NCI-H1417 (cell line): ENCODE measurements around the gene IRF4.

Experiments
- DNase-seq, 3 experiments: peaks; one replicate each; lab custom pipeline; 2025; lab: John Stamatoyannopoulos, UW

Gene IRF4

DNA sequence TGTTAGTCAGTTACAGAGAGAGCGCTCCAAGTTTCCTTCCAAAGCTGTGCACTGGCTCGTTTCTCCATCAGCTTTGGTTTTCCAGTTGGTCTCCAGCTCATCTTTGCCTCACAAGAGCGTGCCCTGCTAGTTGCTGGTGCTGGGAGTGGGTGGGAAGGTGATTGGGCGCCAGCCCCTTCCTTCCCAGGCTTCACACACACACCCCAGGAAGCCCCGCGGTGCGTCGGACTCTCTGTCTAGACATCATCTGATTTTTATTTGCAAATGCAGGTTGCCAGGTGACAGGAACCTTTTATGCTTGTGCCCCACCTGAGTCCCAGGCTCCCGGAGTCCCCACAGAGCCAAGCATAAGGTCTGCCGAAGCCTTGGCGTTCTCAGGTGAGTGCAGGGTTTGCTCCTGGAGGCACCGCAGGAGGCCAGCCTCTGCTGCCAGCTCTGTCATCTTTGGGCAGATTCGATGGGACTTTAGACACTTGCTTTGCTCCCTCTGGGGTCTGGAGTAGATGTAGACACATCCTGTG is 7.1 kb downstream of the IRF4 start:
- DNase-seq, result peak in 2 of 3 experiments; percentile 7 to 32

DNA sequence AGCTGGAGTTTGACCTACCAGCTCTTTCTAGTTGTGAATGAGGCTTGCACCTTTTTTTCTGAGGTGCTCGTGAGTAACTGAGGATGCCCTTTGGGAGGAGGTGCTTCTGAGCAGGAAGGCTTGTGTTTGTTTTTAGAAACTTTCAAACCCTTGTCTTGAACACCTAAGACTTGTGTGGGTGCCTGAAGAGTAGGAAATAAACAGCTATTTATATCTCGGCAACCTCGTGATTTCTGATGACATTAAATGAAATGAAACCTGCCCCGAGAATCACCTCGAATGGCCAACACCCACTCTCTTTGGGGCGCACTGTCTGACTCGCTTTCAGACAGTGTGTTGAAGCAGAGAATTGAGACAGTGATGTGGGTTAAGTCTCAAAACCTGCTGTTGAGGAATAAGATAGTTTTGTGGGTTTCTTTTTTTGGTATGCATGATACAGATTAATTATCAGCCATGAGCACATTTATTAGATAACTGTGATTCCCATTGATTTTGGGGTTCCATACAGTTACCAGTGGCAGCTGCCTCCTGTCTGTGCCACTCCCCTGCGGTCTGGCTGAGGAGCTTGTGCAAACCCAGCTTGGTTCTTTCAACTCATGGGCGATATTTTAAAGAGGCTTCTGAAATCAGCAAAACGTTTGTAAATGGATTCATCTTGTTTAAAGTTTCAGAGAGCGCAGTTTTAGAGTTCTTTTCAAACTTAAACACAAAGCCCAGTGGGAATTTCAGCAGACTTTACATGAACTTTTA is 8.4 kb downstream of the IRF4 start:
- no peak for DNase-seq

DNA sequence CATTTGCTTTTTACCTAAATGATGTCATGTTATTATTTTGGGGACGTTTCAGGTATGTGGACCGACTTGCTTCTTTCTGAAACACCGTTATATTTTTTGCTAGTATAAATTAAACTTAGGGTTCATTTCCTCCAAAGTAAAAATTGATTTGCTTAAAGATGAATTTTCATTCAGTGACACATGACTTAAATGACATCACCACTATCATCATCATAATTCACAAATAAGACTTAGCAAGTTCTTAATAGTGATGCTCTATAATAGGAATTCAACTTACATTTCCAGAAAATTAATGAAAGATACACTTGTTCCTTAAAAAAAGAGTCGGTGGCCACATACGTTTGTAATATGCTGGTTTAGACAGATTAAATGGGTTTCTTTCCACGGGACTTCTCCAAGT is 9.3 kb downstream of the IRF4 start:
- DNase-seq, result no peak

DNA sequence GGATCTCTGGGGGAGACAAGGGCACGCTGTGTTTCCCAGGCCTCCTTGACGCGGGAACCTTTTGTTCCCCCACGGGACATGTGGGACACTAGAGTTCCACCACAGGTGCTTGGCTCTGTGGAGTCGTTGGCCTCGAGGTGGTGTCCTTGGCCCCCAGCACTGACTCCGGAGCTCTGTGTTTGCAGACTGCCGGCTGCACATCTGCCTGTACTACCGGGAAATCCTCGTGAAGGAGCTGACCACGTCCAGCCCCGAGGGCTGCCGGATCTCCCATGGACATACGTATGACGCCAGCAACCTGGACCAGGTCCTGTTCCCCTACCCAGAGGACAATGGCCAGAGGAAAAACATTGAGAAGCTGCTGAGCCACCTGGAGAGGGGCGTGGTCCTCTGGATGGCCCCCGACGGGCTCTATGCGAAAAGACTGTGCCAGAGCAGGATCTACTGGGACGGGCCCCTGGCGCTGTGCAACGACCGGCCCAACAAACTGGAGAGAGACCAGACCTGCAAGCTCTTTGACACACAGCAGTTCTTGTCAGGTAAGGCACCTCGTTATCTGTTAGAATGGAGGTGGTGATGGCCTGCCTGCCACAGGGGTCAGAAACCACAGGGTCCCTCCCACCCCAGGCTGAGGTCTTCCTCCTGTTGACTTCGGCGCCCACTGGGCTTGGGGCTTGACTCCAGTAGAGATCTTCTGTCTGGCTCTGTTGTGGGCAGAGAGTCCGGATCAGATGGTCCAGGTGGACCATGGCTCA is 9.9 kb downstream of the IRF4 start:
- no peak for DNase-seq

DNA sequence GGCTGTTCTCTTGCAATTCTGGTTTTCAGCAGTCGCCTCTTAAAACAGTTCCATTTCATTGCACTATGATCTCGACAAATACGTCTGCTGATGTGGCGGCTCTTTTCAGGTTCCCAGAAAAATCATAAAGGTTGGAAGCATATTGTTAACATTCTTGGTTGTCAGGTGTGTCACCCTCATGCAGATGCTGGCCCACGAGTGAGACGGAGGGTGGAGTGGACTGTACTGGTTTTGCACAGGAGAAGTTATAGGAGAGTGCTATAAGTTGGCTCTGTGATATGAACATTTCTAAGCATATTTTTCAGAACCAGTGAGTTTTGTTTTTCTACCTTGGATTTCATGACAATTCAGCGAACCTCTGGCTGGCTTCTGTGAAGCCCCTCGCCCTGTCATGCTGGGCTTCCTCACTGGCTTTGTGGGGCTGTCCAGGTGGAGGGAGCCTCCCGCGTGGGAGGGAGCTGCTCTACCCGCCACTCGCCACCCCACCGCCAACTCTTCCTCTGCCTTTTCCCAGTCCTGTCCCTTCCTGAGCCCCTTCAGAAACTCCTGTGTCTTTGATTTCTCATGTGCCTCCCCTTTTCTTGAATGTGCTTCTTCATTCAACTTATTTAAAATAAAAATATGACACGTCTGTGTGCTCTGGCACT is 10.6 kb downstream of the IRF4 start:
- no peak for DNase-seq

DNA sequence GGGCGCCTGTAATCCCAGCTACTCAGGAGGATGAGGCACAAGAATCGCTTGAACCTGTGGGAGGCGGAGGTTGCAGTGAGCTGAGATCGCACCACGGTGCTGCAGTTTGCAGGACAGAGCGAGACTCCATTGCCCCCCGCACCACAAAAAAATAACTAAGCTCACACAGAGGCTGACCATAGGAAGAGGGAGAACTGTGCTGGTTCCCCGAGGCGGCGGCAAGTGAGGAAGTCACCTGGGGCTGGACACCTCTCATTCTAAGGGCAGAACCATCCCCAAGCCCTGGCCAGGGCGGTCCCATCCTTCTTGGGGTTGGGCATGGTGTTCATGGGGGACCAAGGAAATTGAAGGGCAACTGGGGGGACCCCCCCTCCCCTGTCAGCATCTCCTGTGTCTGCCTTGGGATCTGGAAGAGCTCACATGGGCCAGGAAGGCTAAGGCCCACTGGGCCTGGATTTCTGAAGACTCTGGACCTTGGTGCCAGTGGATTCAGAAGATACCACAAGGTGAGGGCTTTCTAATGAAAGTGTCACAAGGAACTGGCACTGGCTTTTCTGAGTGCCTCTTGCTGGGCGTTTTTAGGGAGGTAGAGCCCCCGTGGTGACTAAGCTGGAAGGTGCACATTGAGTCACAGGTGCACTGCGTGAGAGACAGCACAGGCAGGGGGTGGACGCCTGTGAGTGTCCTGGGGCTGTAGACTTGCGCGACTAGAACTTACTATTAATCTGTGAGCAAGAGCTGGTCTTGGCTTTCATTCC is 11.5 kb downstream of the IRF4 start:
- DNase-seq, result no peak

DNA sequence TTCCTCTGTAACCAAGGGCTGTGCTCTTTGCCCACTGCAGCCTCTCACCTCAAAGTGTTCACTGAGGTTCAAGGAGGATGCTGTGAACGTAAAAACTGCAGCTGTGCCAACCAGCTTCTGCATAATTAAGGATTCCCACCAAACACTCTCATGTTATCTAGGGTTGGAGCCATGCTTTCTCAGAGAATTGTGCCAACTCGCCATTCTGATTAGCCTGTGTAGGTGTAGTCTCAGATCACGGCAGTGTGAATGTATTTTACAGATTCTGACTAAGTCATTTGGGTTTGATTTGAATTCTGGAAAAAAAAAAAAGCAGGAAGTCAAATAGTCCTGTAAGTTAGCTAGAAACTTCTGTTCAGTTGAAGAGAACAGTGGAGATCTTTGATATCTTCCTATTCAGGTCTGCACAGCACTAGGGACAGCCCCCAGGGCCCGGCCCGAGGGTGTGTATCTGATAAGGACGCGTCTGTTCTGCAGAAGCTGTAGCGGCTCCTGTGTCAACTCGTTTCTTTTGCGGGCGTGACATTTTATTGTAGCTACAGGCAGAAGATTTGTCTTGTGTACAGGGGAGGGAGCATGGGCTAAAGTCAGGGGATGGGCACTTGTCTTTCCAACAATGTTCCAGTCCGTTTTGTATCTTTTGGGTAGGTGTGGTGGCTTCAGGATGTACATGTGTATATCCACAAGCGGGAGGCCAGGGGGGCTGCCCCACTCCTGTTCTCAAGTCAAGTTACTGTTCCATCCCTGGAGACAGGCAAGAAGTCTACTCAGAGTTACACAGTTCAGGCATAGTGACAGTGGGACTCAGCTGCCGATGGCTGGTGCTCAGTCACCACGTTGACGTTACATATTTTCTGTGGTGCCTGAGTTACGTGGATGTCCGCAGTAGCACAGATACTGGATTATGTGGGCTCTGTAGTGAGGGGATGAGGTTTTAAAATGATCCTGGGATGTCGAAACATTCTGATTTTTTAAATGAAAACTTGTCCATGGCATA is 12.4 kb downstream of the IRF4 start:
- DNase-seq, result no peak

DNA sequence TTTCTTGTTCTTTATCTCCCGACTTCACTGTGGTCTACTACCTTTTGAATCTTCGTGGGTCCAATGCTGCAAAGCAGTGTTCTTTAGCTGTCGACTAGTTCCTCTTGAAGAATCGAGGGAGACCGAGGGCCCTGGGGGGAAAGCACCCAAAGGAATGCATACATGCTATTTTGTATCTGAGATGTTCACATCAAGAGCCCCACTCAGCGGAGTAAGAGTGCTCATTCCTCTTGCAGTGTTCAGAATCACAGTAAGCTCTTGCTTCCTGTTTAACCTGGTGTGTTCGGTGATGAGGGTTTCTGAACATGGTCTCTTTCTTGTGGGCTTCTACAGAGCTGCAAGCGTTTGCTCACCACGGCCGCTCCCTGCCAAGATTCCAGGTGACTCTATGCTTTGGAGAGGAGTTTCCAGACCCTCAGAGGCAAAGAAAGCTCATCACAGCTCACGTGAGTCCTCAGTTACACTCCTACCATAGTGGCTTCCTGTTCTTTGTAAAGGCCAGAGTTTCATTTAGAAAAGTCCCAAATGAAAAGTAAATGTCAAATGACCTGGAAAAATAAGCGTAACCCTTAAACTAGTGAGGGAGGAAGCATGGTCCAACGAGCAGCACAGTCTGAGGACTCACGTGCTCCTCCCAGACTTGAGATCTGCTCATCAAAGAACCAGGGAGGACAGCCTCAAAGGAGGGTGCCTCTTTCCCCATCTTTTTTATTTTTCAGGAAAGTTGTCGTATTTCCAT is 13.3 kb downstream of the IRF4 start:
- DNase-seq, result no peak

DNA sequence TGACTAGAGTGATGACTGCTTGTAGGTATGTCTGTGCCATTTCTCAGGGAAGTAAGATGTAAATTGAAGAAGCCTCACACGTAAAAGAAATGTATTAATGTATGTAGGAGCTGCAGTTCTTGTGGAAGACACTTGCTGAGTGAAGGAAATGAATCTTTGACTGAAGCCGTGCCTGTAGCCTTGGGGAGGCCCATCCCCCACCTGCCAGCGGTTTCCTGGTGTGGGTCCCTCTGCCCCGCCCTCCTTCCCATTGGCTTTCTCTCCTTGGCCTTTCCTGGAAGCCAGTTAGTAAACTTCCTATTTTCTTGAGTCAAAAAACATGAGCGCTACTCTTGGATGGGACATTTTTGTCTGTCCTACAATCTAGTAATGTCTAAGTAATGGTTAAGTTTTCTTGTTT is 16.6 kb downstream of the IRF4 start:
- DNase-seq, result no peak

DNA sequence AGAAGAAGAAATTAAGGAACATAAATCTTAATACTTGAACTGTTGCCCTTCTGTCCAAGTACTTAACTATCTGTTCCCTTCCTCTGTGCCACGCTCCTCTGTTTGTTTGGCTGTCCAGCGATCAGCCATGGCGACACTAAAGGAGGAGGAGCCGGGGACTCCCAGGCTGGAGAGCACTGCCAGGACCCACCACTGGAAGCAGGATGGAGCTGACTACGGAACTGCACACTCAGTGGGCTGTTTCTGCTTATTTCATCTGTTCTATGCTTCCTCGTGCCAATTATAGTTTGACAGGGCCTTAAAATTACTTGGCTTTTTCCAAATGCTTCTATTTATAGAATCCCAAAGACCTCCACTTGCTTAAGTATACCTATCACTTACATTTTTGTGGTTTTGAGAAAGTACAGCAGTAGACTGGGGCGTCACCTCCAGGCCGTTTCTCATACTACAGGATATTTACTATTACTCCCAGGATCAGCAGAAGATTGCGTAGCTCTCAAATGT is 17.1 kb downstream of the IRF4 start:
- DNase-seq, result peak in 2 of 3 experiments; percentile 10 to 66

DNA sequence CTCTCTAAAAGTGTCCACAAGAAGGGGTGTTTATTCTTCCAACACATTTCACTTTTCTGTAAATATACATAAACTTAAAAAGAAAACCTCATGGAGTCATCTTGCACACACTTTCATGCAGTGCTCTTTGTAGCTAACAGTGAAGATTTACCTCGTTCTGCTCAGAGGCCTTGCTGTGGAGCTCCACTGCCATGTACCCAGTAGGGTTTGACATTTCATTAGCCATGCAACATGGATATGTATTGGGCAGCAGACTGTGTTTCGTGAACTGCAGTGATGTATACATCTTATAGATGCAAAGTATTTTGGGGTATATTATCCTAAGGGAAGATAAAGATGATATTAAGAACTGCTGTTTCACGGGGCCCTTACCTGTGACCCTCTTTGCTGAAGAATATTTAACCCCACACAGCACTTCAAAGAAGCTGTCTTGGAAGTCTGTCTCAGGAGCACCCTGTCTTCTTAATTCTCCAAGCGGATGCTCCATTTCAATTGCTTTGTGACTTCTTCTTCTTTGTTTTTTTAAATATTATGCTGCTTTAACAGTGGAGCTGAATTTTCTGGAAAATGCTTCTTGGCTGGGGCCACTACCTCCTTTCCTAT is 17.9 kb downstream of the IRF4 start:
- no peak for DNase-seq

DNA sequence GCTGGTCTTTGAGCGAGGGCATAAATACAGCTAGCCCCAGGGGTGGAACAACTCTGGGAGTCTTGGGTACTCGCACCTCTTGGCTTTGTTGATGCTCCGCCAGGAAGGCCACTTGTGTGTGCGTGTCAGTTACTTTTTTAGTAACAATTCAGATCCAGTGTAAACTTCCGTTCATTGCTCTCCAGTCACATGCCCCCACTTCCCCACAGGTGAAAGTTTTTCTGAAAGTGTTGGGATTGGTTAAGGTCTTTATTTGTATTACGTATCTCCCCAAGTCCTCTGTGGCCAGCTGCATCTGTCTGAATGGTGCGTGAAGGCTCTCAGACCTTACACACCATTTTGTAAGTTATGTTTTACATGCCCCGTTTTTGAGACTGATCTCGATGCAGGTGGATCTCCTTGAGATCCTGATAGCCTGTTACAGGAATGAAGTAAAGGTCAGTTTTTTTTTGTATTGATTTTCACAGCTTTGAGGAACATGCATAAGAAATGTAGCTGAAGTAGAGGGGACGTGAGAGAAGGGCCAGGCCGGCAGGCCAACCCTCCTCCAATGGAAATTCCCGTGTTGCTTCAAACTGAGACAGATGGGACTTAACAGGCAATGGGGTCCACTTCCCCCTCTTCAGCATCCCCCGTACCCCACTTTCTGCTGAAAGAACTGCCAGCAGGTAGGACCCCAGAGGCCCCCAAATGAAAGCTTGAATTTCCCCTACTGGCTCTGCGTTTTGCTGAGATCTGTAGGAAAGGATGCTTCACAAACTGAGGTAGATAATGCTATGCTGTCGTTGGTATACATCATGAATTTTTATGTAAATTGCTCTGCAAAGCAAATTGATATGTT is 19.2 kb downstream of the IRF4 start:
- no peak for DNase-seq

DNA sequence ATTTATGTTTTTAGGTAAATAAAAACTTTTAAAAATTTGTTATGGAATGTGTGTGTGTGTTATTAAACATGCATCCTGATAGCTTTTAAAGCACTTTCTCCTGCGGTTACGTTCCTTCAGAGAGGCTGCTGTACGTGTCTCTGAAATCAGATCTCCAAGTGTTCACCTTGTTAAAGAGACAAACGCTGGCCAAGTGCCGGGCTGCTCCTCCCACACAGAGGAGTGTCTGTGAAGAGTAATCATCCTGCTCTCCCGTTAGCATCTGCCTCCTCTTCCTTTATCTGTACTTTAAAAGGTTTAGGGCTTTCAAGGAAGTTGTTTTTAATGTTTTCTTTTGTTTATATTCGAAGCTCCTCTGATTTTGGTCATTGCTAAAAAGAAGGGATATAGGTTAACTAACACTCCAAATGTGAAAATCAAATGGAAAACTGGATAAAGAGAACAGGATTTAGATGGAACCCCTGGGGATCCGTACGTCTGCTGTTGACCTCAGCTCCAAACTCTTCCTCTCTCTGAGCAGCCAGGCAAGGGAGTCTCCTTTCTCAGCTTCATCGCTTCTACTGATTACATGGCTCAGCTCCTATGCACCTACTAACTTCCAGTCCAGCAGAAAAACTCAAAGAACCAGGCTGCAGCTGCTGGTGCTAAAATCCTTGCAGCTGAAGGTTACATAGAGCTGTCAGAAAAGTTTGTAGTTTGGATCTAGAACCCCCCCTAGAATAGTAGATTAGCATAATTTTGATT is 20.0 kb downstream of the IRF4 start:
- peak in 1 of 3 experiments; percentile 66 for DNase-seq

DNA sequence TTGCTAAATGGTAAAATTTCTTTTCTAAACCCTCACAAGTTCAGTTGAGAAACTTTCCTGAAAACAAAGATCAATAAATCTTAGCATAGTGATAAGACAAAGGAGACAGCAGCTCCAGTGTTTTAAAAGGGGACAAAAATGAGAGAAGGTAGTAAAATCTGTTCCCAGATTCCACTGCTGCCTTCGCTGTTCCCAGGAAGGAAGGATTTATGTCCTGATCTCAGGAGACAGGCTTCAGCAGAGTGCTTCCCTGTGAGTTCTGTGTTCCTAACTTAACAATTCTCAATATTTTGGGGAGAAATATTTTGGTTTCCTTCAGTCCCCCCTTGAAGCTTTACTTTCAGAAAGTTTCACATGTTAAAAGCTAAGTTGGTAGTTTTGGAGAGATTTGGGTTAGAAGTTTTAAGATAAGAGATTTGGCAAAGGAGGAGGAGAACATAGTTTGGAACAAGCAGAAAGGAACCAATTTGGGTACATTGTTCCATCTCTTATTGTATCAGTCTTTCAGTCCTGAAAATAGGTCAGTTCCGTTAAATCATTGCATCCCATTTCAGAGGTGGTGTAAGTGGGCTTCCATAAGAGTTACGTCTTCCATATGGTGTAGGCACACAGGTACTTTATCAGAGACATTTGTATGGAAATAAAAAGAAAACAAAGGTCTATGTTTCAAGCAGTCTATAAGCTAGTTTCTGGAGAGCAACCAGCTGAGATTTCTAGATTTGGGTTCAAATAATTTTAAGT is 20.8 kb downstream of the IRF4 start:
- DNase-seq, result no peak

DNA sequence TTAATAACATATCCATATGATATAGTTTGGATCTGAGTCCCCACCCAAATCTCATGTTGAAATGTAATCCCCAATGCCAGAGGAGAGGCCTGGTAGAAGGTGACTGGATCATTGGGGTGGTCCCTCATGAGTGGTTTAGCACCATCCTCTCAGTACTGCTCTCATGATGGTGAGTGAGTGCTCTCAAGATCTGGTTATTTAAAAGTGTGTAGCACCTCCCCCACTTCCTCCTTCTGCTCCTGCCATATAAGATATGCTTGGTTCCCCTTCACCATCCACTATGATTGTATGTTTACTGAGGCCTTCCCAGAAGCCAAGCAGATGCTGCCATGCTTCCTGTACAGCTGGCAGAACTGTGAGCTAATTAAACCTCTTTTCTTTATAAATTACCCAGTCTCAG is 22.9 kb downstream of the IRF4 start:
- no peak for DNase-seq

DNA sequence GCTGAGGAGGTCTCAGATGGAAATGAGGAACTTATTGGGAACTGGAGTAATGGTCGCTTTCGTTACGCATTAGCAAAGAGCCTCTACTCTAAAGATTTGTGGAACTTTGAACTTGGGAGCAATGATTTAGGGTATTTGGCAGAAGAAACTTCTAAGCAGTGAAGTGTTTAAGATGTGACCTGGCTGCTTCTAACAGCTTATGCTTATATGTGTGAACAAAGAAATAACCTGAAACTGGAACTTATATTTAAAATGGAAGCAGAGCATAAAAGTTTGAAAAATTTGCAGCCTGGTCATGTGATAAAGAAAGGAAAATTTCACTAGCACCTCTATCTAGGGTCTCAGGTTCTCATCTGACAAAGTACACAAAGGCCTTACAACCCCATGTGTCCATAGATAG is 23.5 kb downstream of the IRF4 start:
- no peak for DNase-seq

DNA sequence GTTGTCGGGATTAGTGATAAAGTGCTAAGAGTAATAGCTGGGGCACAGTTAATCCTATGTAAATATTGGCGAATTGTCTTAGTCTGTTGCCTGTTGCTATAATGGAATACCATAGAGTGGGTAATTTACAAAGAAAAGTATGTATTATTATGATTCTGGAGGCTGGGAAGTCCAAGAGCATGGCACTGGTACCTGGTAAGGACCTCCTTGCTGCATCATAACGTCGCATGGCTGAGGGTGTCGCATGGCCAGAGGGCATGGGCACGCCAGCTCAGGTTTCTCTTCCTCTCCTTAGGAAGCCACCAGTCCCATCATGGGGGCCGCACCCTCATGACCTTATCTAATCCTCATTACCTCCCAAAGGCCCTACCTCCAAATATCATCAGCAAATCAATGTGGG is 29.7 kb downstream of the IRF4 start:
- DNase-seq, result no peak
